Measurements from ENCODE around the gene ACO1. TPM values are rescaled to one million over a fixed set of nuclear protein-coding genes. Genes with fewer than 3 reads are reported as not detected.

The ACO1 gene
- total RNA-seq, 1 experiment from 2014 or later, result 25.5 TPM

- no peak for DNase-seq (ENCODE audit: low spot score)
Observed at GRCh38 chr9:32382565-32383320, 1.7 kb upstream of the ACO1 start.

GRCh38 chr9:32384002-32384363, 460 bp upstream of the ACO1 start:
- DNase-seq (ENCODE audit: low spot score), result no peak

- no peak for DNase-seq (ENCODE audit: low spot score)
Observed at GRCh38 chr9:32385152-32385884, 875 bp downstream of the ACO1 start.

- DNase-seq (ENCODE audit: low spot score), result no peak
Observed at GRCh38 chr9:32385885-32386283, 1.4 kb downstream of the ACO1 start.

- no peak for DNase-seq (ENCODE audit: low spot score)
Observed at GRCh38 chr9:32387256-32387655, 2.8 kb downstream of the ACO1 start.

GRCh38 chr9:32389365-32389764, 4.9 kb downstream of the ACO1 start:
- no peak for DNase-seq (ENCODE audit: low spot score)

GRCh38 chr9:32393911-32394310, 9.5 kb downstream of the ACO1 start:
- no peak for DNase-seq (ENCODE audit: low spot score)

- no peak for DNase-seq (ENCODE audit: low spot score)
Observed at GRCh38 chr9:32394381-32395049, 10.1 kb downstream of the ACO1 start.

- peak; percentile 16 for DNase-seq (ENCODE audit: low spot score)
Observed at GRCh38 chr9:32395510-32396216, 11.2 kb downstream of the ACO1 start.

GRCh38 chr9:32398207-32398606, 13.8 kb downstream of the ACO1 start:
- DNase-seq (ENCODE audit: low spot score), result no peak

GRCh38 chr9:32399110-32399815, 14.8 kb downstream of the ACO1 start:
- no peak for DNase-seq (ENCODE audit: low spot score)

- no peak for DNase-seq (ENCODE audit: low spot score)
Observed at GRCh38 chr9:32401488-32401887, 17.0 kb downstream of the ACO1 start.

- no peak for DNase-seq (ENCODE audit: low spot score)
Observed at GRCh38 chr9:32403567-32404260, 19.3 kb downstream of the ACO1 start.

- DNase-seq (ENCODE audit: low spot score), result no peak
Observed at GRCh38 chr9:32404402-32404801, 20.0 kb downstream of the ACO1 start.

- DNase-seq (ENCODE audit: low spot score), result no peak
Observed at GRCh38 chr9:32404856-32405255, 20.4 kb downstream of the ACO1 start.

GRCh38 chr9:32405506-32405905, 21.1 kb downstream of the ACO1 start:
- DNase-seq (ENCODE audit: low spot score), result no peak

- DNase-seq (ENCODE audit: low spot score), result no peak
Observed at GRCh38 chr9:32406046-32406445, 21.6 kb downstream of the ACO1 start.

GRCh38 chr9:32411753-32412152, 27.3 kb downstream of the ACO1 start:
- DNase-seq (ENCODE audit: low spot score), result no peak

GRCh38 chr9:32412440-32412839, 28.0 kb downstream of the ACO1 start:
- DNase-seq (ENCODE audit: low spot score), result no peak

GRCh38 chr9:32413424-32413823, 29.0 kb downstream of the ACO1 start:
- no peak for DNase-seq (ENCODE audit: low spot score)

- DNase-seq (ENCODE audit: low spot score), result no peak
Observed at GRCh38 chr9:32414856-32415255, 30.4 kb downstream of the ACO1 start.

All from H4 (cell line).